ENCODE data around the gene PTPRG.

DNA sequence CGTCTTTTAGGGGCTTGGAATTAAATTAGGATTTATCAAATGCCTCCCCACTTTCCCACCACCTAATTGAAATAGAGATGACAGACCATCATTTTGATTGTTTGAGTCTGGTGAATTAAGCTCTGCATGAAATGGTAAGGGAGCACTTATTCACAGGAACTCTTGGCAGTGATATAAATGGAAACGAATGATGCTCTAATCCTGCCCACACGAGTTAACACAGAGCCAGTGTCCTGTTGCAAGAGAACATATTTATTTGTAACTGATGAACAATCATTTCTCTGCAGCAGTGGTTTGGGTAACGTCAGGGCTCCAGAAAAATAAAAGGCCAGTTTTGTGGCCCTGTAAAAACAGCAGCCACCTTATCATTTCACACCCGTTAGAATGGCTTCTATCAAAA lies 648.6 kb downstream of the PTPRG start:
- TF ChIP-seq EZH2 (IDR thresholded peaks at IDR 0.05; ENCODE audit: insufficient read depth, poor library complexity, severe bottlenecking) (no peak), EZH2phosphoT487 (IDR thresholded peaks at IDR 0.05; ENCODE audit: insufficient read depth, low read depth) (no peak)

All from GM23248 (cell line).